ENCODE results near the gene TBCD.

TBCD gene

DNA sequence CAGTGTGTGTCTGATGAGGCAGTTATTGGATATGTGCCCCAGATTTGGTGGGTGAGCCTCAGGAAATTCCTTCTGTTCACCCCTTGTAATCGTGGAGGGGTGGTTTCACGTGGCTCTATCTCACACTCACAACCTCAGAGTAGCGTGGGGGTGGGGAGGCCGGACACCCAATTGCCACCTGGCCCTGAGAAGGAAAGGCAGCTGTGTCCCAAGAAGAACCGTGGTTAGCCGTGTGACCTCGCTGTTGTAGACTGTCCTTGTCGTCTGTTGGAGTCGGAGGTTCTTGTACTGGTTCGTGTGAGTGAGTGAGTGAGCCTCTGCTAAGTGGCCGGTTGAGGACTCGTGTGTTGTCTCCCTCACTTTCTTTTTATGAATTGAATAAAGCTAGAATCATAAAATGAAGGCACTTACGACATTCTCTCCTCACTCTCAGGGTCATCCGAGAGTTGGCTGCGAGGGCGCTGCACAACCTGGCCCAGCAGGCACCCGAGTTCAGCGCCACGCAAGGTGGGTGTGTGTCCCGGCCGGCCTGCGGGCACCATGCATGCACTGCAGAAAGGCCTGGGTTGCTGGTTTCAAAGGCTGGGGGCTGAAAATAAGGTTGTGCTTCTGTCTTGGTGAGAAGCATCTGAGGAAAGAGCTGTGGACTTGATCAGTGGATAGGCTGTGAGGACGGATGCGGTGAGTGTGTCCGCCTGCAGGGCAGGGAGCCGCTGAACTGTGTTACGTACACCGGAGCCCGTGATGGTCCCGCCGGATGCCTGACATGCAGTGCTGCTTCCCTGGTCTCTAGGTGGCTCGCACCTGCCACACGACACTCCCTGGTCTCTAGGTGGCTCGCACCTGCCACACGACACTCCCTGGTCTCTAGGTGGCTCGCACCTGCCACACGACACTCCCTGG, 151.4 kb downstream of the TBCD start:
- Histone ChIP-seq H3K36me3 (ENCODE audit: insufficient read depth, low read length) (peaks cover 5% of the 10 kb centered on the region), H3K9ac (ENCODE audit: low read length) (no peak overlapping the region)

DNA sequence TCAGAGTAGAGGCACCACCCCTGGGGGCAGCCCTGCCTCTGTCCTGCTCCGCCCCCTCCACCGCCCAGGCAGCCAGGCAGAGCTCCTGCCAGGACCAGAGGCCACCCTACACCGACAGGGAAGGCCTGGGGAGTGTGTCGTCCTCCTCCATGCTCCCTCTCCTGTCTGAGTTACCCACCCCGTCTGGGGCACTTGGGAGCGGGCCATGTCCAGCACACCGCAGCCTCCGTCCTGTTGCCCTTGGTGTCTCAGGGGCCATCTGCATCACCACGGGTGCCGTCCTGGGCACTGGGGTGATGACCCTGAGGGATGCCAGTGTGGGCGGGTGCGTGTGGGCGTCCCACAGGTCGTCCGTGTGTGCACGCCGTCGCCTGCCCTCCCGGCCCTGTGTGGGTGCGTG, 153.3 kb downstream of the TBCD start:
- no peaks in the 10 kb centered on the region for H3K27me3 ChIP-seq (ENCODE audit: control insufficient read depth in 1 of 2, insufficient read depth in 2 of 2, low read length in 2 of 2)
- no peak overlapping the region for H3K9ac ChIP-seq (ENCODE audit: low read length)
- H3K9me3 ChIP-seq (ENCODE audit: low read length), result no peaks in the 10 kb centered on the region
- no peak overlapping the region for H3K4me3 ChIP-seq (ENCODE audit: low read depth in 1 of 2, low read length in 2 of 2)
- H3K4me1 ChIP-seq (ENCODE audit: insufficient read depth, low read length), result no peaks in the 10 kb centered on the region
- H3K36me3 ChIP-seq (ENCODE audit: insufficient read depth, low read length), result peaks cover 8% of the 10 kb centered on the region
- H3K27ac ChIP-seq (ENCODE audit: low read depth, low read length), result no peak overlapping the region

More for the DNA sequence above, 151.4 kb downstream of the TBCD start:
- no peaks in the 10 kb centered on the region for H3K9me3 ChIP-seq (ENCODE audit: low read length)
- H3K4me1 ChIP-seq (ENCODE audit: insufficient read depth, low read length), result no peaks in the 10 kb centered on the region
- H3K27me3 ChIP-seq (ENCODE audit: control insufficient read depth in 1 of 2, insufficient read depth in 2 of 2, low read length in 2 of 2), result no peaks in the 10 kb centered on the region
- H3K4me3 ChIP-seq (ENCODE audit: low read depth in 1 of 2, low read length in 2 of 2), result no peak overlapping the region
- no peak overlapping the region for H3K27ac ChIP-seq (ENCODE audit: low read depth, low read length)

DNA sequence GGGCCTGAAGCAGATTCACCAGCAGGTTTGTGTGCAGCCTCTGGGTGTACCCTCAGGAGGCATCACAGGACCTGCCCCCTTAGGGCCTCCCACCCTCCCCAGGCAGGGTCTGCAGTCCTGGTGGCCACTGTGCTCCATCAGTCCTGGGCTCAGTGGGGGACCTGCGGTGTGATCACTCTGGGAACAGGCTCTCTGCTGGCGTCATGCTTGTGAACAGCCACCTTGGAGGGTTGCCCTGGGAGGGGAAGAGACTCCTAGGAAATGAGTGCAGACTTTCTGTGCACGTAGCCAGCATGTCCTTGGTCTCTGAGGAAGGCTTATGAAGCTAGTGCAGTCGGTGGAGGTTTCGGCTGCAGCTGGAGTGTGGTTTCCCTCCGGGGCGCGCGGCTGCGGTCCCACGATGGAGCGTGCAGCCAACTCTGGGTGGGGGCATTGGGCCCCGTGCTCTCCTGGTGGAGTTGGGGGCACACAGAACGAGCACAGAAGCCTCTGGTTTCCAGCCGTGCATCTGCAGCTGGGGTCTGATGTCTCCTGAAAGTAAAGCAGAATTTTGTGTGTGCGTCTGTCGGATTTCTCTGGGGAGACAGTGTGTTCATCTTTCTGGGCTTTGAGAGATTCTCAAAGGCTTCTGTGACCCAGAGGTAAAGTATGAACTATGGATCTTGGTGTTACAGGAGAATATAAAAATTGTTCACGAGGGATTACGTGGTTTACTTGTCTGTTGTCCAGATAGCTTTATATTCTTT, 156.1 kb downstream of the TBCD start:
- no peaks in the 10 kb centered on the region for H3K9me3 ChIP-seq (ENCODE audit: low read length)
- no peak overlapping the region for H3K27ac ChIP-seq (ENCODE audit: low read depth, low read length)
- no peak overlapping the region for H3K9ac ChIP-seq (ENCODE audit: low read length)
- H3K4me1 ChIP-seq (ENCODE audit: insufficient read depth, low read length), result no peaks in the 10 kb centered on the region
- peaks cover 3% of the 10 kb centered on the region for H3K36me3 ChIP-seq (ENCODE audit: insufficient read depth, low read length)
- H3K27me3 ChIP-seq (ENCODE audit: control insufficient read depth in 1 of 2, insufficient read depth in 2 of 2, low read length in 2 of 2), result no peaks in the 10 kb centered on the region
- H3K4me3 ChIP-seq (ENCODE audit: low read depth in 1 of 2, low read length in 2 of 2), result no peak overlapping the region

DNA sequence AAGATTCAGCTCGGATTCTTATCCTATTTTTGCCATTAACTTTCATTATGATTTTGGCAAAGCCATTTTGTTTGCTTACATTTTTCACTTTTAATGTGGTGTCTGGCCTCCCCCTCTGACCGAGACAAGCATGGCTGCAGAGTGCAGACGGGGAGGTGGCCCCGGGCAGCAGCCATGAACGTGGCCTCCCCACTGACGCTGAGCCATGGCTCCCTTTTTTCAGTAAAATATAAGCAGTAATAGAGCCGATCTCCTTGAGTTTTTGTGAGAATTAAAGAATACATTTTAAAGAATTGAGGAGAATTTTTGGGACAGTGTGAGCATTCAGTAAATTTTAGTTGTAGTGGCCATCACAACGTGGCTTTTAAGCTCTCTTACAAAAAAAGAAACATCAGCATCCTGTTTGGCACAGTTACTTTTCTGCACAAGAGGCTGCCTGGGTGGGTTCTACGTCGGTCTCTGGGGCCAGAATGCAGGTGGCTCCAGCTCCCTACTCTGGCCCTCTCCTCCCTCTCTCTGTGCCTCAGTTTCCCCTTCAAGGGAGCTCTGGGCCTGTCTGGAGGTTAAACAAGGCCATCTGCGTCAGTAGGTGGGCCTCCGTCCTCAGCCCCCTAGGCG, 156.8 kb downstream of the TBCD start:
- Histone ChIP-seq H3K4me3 (ENCODE audit: low read depth in 1 of 2, low read length in 2 of 2) (no peak overlapping the region), H3K27me3 (ENCODE audit: control insufficient read depth in 1 of 2, insufficient read depth in 2 of 2, low read length in 2 of 2) (no peaks in the 10 kb centered on the region), H3K27ac (ENCODE audit: low read depth, low read length) (no peak overlapping the region), H3K4me1 (ENCODE audit: insufficient read depth, low read length) (no peaks in the 10 kb centered on the region), H3K9me3 (ENCODE audit: low read length) (no peaks in the 10 kb centered on the region), H3K36me3 (ENCODE audit: insufficient read depth, low read length) (peaks cover 3% of the 10 kb centered on the region), H3K9ac (ENCODE audit: low read length) (no peak overlapping the region)

DNA sequence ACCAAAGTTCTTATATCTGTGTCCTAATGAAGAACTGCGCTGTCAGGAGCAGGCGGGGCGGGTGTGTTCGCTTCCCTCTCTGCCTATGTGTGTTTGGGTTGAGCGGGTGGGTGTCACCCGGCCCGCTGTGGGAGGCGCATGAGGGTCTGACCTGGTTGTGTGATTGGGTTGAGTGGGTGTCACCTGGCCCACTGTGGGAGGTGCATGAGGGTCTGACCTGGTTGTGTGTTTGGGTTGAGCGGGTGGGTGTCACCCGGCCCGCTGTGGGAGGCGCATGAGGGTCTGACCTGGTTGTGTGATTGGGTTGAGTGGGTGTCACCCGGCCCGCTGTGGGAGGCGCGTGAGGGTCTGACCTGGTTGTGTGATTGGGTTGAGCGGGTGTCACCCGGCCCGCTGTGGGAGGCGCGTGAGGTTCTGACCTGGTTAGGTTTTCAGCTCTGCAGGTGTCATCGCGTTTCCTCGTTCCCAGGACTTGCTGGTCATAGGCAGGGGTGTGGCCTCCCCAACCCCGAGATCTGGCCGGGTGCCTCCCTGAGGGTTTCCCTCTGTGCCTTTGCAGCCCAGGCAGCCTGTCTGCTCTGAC, 157.5 kb downstream of the TBCD start:
- Histone ChIP-seq H3K27me3 (ENCODE audit: control insufficient read depth in 1 of 2, insufficient read depth in 2 of 2, low read length in 2 of 2) (no peaks in the 10 kb centered on the region), H3K36me3 (ENCODE audit: insufficient read depth, low read length) (peaks cover 3% of the 10 kb centered on the region), H3K9me3 (ENCODE audit: low read length) (no peaks in the 10 kb centered on the region), H3K4me3 (ENCODE audit: low read depth in 1 of 2, low read length in 2 of 2) (no peak overlapping the region), H3K9ac (ENCODE audit: low read length) (no peak overlapping the region), H3K27ac (ENCODE audit: low read depth, low read length) (no peak overlapping the region), H3K4me1 (ENCODE audit: insufficient read depth, low read length) (no peaks in the 10 kb centered on the region)

DNA sequence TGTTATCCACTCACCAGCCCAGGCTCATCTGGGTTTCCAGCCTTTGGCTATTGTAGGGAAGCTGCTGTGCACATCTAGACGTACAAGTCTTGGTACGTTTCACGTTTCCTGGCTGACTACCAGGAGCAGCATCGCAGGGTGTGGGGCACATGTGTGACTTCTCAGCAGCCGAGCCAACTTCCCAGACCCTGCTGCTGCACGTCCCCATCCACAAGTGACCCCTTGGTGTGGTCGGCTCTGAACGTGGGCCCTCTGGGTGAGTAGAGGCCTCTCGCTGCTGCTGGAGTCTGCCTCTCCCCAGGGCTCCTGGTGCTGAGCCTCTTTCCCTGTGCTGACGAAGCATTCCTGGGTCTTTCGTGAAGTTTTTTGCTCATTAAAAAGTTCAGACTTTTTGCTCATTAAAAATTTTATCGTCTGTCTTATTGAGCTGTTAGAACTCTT, 158.2 kb downstream of the TBCD start:
- H3K9ac ChIP-seq (ENCODE audit: low read length), result no peak overlapping the region
- H3K4me1 ChIP-seq (ENCODE audit: insufficient read depth, low read length), result no peaks in the 10 kb centered on the region
- no peak overlapping the region for H3K4me3 ChIP-seq (ENCODE audit: low read depth in 1 of 2, low read length in 2 of 2)
- H3K36me3 ChIP-seq (ENCODE audit: insufficient read depth, low read length), result peaks cover 4% of the 10 kb centered on the region
- no peaks in the 10 kb centered on the region for H3K27me3 ChIP-seq (ENCODE audit: control insufficient read depth in 1 of 2, insufficient read depth in 2 of 2, low read length in 2 of 2)
- H3K27ac ChIP-seq (ENCODE audit: low read depth, low read length), result no peak overlapping the region
- H3K9me3 ChIP-seq (ENCODE audit: low read length), result no peaks in the 10 kb centered on the region

DNA sequence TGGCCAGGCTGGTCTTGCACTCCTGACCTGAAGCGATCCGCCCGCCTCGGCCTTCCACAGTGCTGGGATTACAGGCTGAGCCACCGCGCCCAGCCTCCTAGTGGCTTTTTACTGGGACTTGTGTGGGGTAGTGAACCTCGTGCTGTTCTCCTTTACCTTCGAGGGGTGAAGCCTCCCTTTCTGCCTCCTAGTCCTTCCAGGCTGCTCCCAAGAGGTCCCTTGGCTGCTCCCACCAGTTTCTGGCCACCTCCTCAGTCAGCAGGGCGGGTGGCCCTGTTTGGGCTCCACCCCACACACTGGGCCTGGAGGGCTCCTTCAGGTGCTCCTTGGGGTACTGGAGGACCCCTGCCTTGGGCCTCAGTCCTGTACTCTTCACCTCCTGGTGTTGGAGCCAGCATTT, 158.9 kb downstream of the TBCD start:
- no peak overlapping the region for H3K9ac ChIP-seq (ENCODE audit: low read length)
- no peak overlapping the region for H3K4me3 ChIP-seq (ENCODE audit: low read depth in 1 of 2, low read length in 2 of 2)
- no peaks in the 10 kb centered on the region for H3K9me3 ChIP-seq (ENCODE audit: low read length)
- H3K27me3 ChIP-seq (ENCODE audit: control insufficient read depth in 1 of 2, insufficient read depth in 2 of 2, low read length in 2 of 2), result no peaks in the 10 kb centered on the region
- no peaks in the 10 kb centered on the region for H3K4me1 ChIP-seq (ENCODE audit: insufficient read depth, low read length)
- H3K36me3 ChIP-seq (ENCODE audit: insufficient read depth, low read length), result peaks cover 8% of the 10 kb centered on the region
- H3K27ac ChIP-seq (ENCODE audit: low read depth, low read length), result no peak overlapping the region

DNA sequence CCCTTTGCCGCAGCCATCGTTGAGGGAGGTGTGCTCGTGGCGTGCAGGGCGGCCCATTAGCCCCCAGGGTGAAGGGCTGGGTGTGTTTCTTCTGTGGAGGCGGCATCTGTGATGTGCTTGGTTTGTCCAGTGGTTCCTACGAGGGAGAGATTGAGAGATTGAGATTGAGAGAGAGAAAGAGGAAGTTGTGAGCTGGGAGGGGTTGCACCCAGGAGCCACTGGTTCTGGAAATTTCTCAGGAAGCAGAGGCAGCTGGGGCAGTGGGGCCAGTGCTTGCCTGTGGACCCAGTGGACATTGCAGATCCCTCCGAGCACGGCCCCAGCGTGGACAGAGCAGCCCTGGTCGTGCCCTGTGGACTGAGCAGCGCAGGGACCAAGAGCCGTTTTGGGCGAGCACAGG, 160.0 kb downstream of the TBCD start:
- Histone ChIP-seq H3K9ac (ENCODE audit: low read length) (no peak overlapping the region), H3K27me3 (ENCODE audit: control insufficient read depth in 1 of 2, insufficient read depth in 2 of 2, low read length in 2 of 2) (no peaks in the 10 kb centered on the region), H3K9me3 (ENCODE audit: low read length) (no peaks in the 10 kb centered on the region), H3K27ac (ENCODE audit: low read depth, low read length) (no peak overlapping the region), H3K4me3 (ENCODE audit: low read depth in 1 of 2, low read length in 2 of 2) (no peak overlapping the region), H3K4me1 (ENCODE audit: insufficient read depth, low read length) (no peaks in the 10 kb centered on the region), H3K36me3 (ENCODE audit: insufficient read depth, low read length) (peaks cover 8% of the 10 kb centered on the region)

DNA sequence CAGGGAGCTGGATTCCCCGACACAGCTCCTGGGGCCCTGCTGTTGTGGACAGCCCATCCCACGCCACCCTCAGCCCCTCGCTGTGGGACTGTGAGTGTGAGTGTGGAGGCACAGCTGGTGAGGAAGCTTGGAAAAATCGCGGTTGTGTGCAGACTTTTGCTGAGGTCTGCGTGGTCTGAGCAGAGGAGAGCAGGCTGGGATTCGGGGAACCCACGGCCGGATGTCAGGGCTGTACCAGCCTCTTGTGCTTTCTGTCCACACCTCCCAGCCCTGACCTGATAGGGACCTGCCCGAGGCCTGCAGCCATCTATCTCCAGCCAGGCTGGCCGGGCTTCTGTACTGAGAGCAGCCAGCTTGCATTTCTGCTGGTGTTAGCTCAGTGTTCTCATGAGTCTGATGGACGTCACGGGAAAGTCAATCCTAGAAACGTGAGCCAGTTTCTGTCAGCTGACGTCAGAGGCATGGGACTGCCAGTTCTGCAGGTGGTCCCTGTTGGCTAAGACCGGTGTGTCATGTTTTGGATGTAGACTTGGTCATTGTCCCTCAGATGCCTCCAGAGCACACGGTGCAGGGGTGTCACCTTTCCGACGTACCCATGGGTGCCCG, 160.7 kb downstream of the TBCD start:
- Histone ChIP-seq H3K9ac (ENCODE audit: low read length) (no peak overlapping the region), H3K27ac (ENCODE audit: low read depth, low read length) (no peak overlapping the region), H3K4me3 (ENCODE audit: low read depth in 1 of 2, low read length in 2 of 2) (no peak overlapping the region), H3K36me3 (ENCODE audit: insufficient read depth, low read length) (peaks cover 8% of the 10 kb centered on the region), H3K4me1 (ENCODE audit: insufficient read depth, low read length) (no peaks in the 10 kb centered on the region), H3K9me3 (ENCODE audit: low read length) (no peaks in the 10 kb centered on the region), H3K27me3 (ENCODE audit: control insufficient read depth in 1 of 2, insufficient read depth in 2 of 2, low read length in 2 of 2) (no peaks in the 10 kb centered on the region)

DNA sequence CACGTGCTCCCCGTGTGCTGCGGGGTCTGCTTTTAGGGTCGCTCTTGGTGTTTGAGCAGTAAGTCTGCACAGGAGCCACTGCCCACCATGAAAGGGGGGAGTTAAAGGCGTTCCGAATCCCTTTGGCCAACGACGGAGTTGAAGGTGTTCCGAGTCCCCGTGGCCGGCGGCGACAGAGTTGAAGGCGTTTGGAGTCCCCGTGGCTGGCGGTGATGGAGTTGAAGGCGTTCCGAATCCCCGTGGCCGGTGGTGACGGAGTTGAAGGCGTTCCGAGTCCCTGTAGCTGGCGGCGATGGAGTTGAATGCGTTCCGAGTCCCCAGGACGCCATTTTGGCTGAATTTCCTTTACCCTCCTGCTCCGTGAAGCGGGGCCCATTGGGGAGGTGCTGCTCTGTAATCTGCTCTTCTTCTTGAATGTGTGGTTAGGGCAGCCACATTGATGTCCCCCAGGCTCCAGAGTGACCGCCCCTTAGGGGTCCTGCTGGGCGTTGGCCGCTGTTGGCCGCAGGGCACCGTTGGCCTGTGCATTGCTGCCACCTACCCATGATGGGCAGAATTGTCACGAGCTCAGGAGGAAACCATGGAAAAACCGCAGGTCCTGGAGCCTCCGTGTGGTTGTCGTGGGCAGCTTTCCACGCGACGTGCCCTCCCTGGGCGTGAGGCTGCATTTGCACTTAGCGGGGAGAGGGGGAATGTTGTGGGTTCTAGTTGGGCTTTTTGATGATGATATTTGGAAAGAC, 161.6 kb downstream of the TBCD start:
- H3K4me3 ChIP-seq (ENCODE audit: low read depth in 1 of 2, low read length in 2 of 2), result no peak overlapping the region
- no peak overlapping the region for H3K9ac ChIP-seq (ENCODE audit: low read length)
- H3K27ac ChIP-seq (ENCODE audit: low read depth, low read length), result no peak overlapping the region
- H3K9me3 ChIP-seq (ENCODE audit: low read length), result no peaks in the 10 kb centered on the region
- H3K4me1 ChIP-seq (ENCODE audit: insufficient read depth, low read length), result no peaks in the 10 kb centered on the region
- no peaks in the 10 kb centered on the region for H3K27me3 ChIP-seq (ENCODE audit: control insufficient read depth in 1 of 2, insufficient read depth in 2 of 2, low read length in 2 of 2)
- peaks cover 8% of the 10 kb centered on the region for H3K36me3 ChIP-seq (ENCODE audit: insufficient read depth, low read length)
